ENCODE results near the gene IFT88. TPM values are rescaled to one million over a fixed set of nuclear protein-coding genes. Genes with fewer than 3 reads are reported as not detected.

Gene IFT88
- total RNA-seq, 4 donors from 2014 or later = 5.6 to 21.6 (median 10.4) TPM

DNA sequence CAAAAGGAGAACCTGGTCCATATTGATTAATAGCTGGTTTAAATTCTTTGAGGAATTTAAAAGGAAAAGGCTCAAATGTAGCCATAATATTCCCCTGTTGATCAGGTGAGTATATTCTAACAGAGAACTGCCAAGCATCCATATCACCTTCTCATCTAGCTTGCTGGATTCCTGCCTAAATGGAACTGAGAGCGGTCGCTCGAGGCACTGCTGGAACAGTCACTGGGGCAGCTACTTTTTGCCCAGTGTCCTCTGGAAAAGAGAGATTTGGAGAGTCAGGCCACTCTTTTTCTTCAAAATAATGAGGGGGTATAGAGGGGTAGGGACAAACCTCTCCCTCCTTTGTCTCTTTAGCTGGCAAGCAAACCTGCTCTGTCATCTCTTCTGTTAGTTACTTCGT lies 117.1 kb downstream of the IFT88 start:
- WGBS = 66% methylated on average over 4 of the region's 4 CpGs

DNA sequence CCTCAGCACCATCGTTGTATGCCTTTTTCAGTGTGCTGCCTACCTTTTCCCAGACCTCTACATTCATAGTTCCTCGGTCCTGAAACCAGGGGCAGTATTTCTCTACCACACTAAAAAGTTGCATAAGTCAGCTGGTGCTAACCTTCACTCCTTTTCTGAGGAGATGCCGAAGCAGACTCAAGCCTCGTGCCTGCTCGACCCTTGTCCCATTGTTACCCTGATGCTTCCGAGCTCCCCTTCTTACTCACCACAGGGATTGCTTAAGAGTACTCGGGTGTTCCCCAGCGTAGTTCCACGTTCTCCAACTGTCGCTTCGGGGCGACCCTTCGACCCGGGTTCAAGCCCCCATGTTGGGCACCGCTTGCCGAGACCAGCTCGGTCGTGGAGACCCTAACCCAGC lies 117.6 kb downstream of the IFT88 start:
- DNase-seq (ENCODE audit: low spot score in 2 of 2) = no peak
- 89% methylated on average over 17 of the region's 18 CpGs for WGBS
- Histone ChIP-seq H3K9me3 (no peaks in the 10 kb centered on the region), H3K27ac (no peak overlapping the region), H3K4me1 (no peaks in the 10 kb centered on the region), H3K27me3 (no peaks in the 10 kb centered on the region), H3K36me3 (peaks cover 5% of the 10 kb centered on the region), H3K4me3 (no peak overlapping the region)
- TF ChIP-seq POLR2AphosphoS5 (IDR thresholded peaks at IDR 0.05) (no peak), EP300 (IDR thresholded peaks at IDR 0.05) (no peak), POLR2A (IDR thresholded peaks at IDR 0.05) (no peak)
- TF ChIP-seq, protein P1, sequence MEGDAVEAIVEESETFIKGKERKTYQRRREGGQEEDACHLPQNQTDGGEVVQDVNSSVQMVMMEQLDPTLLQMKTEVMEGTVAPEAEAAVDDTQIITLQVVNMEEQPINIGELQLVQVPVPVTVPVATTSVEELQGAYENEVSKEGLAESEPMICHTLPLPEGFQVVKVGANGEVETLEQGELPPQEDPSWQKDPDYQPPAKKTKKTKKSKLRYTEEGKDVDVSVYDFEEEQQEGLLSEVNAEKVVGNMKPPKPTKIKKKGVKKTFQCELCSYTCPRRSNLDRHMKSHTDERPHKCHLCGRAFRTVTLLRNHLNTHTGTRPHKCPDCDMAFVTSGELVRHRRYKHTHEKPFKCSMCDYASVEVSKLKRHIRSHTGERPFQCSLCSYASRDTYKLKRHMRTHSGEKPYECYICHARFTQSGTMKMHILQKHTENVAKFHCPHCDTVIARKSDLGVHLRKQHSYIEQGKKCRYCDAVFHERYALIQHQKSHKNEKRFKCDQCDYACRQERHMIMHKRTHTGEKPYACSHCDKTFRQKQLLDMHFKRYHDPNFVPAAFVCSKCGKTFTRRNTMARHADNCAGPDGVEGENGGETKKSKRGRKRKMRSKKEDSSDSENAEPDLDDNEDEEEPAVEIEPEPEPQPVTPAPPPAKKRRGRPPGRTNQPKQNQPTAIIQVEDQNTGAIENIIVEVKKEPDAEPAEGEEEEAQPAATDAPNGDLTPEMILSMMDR (IDR thresholded peaks at IDR 0.05) = no peak

More for the DNA sequence above, 117.1 kb downstream of the IFT88 start:
- no peaks in the 10 kb centered on the region for H3K27me3 ChIP-seq
- no peak overlapping the region for H3K4me3 ChIP-seq
- no peaks in the 10 kb centered on the region for H3K4me1 ChIP-seq
- no peak overlapping the region for H3K27ac ChIP-seq
- TF ChIP-seq POLR2AphosphoS5 (IDR thresholded peaks at IDR 0.05) = no peak
- TF ChIP-seq, protein P1 (IDR thresholded peaks at IDR 0.05) = no peak
- TF ChIP-seq EP300 (IDR thresholded peaks at IDR 0.05) = no peak
- TF ChIP-seq POLR2A (IDR thresholded peaks at IDR 0.05) = no peak
- DNase-seq (ENCODE audit: low spot score in 2 of 2) = no peak
- H3K9me3 ChIP-seq = no peaks in the 10 kb centered on the region
- peaks cover 5% of the 10 kb centered on the region for H3K36me3 ChIP-seq

DNA sequence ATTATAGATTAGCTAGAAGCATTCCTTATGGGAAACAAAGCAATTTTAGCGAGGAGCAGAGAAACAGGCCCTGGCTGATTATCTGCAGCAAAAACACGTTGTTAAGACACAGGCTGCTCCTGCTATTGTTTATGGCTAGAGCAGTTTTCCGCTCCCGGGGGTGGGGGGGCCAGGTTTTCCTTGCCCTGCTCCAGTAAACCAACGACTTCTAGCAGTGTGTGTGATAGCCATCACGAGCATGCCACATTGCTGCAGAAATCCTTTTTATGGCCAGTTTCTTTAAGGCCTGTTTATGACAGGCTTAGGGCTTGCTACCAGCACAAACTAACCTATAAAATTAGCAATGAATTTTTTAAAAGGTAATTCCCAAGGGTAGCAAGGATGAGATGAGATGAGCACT lies 118.1 kb downstream of the IFT88 start:
- TF ChIP-seq EP300 (IDR thresholded peaks at IDR 0.05) (no peak), POLR2AphosphoS5 (IDR thresholded peaks at IDR 0.05) (no peak), POLR2A (IDR thresholded peaks at IDR 0.05) (no peak)
- TF ChIP-seq, protein P1 (IDR thresholded peaks at IDR 0.05) = no peak
- Histone ChIP-seq H3K27ac (no peak overlapping the region), H3K27me3 (no peaks in the 10 kb centered on the region), H3K9me3 (no peaks in the 10 kb centered on the region), H3K4me3 (no peak overlapping the region), H3K36me3 (peaks cover 5% of the 10 kb centered on the region), H3K4me1 (no peaks in the 10 kb centered on the region)
- WGBS = 83% methylated on average over 6 of the region's 6 CpGs
- no peak for DNase-seq (ENCODE audit: low spot score in 2 of 2)

- no peaks in the 10 kb centered on the region for H3K9me3 ChIP-seq
- TF ChIP-seq EP300 (IDR thresholded peaks at IDR 0.05) = no peak
- TF ChIP-seq, protein P1 (IDR thresholded peaks at IDR 0.05) = no peak
- TF ChIP-seq POLR2AphosphoS5 (IDR thresholded peaks at IDR 0.05) = no peak
- TF ChIP-seq POLR2A (IDR thresholded peaks at IDR 0.05) = no peak
- peaks cover 5% of the 10 kb centered on the region for H3K36me3 ChIP-seq
- WGBS = 93% methylated on average over 1 of the region's 1 CpG
- no peaks in the 10 kb centered on the region for H3K4me1 ChIP-seq
- no peak overlapping the region for H3K27ac ChIP-seq
- no peak overlapping the region for H3K4me3 ChIP-seq
- H3K27me3 ChIP-seq = no peaks in the 10 kb centered on the region
- no peak for DNase-seq (ENCODE audit: low spot score in 2 of 2)
These were observed 119.2 kb downstream of the IFT88 start for GRCh38 chr13:20686167-20686566.

GRCh38 chr13:20686863-20687579 lies 120.1 kb downstream of the IFT88 start:
- TF ChIP-seq, protein P1 (IDR thresholded peaks at IDR 0.05) = no peak
- TF ChIP-seq EP300 (IDR thresholded peaks at IDR 0.05) (no peak), POLR2AphosphoS5 (IDR thresholded peaks at IDR 0.05) (no peak), POLR2A (IDR thresholded peaks at IDR 0.05) (no peak)
- Histone ChIP-seq H3K36me3 (peaks cover 10% of the 10 kb centered on the region), H3K4me1 (no peaks in the 10 kb centered on the region), H3K27me3 (no peaks in the 10 kb centered on the region), H3K9me3 (no peaks in the 10 kb centered on the region), H3K4me3 (no peak overlapping the region), H3K27ac (no peak overlapping the region)
- DNase-seq (ENCODE audit: low spot score in 2 of 2) = no peak
- WGBS = 86% methylated on average over 4 of the region's 4 CpGs

Data from suprapubic skin (tissue), 4 donors.